ENCODE data around the gene SULT4A1.

The SULT4A1 gene

DNA sequence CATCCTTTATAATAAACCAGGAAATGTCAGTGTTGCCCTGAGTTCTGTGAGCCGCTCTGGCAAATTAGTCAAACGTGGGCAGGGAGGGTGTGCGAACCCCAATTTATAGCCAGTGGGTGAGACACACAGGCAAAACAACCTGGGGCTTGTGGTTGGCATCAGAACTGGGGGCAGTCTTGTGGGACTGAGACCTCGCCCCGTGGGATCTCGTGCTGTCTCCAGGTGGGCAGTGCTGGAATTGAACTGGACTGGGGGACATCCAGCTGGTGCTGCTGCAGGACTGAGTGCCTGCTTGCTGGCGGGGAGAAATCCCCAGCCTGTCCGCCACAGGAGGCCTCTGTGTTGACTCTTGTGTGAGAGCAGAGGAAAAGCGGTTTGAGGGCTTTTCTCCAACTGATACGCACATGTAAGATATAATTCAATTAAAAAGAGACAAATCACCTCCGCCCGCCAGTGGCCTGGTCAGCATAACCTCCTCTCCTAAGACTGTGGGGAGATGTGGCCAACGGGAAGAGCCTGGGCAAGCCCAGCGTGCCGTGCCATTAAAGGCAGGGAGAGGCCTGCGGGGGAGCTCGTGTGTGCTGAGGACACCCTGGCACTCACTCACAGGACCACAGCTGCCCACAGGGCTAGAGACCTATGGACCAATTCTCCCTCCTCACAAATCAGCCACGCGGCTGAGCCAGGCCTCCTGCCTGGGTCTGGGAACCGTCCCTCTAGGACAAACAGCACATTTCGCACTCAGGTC is 18.4 kb downstream of the SULT4A1 start:
- no peak for DNase-seq

- DNase-seq = no peak
These were observed 20.6 kb downstream of the SULT4A1 start for GRCh38 chr22:43841742-43842141.

- DNase-seq = no peak
These were observed 21.5 kb downstream of the SULT4A1 start for GRCh38 chr22:43840851-43841250.

- DNase-seq = no peak
These were observed 21.9 kb downstream of the SULT4A1 start for GRCh38 chr22:43840431-43840830.

DNA sequence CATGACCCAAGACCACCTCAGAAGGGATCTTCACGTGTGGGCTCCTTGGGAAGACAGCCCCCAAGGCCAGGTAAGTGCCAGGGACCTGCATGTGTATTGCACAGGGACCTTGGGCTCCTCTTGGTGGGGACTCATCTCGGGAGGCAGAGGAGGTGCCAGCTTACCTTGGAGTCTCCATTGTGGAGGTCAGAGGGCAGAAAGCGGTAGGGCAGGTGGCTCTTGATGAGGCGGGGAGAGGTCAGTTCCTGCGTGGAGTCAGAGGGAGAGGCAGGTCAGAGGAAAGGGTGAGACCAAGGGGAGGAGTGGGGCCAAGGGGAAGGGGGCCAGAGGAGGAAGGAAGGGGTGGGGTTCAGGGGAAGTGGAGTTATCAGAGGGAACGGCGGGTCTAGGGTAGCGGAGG is 22.5 kb downstream of the SULT4A1 start:
- DNase-seq = no peak

- DNase-seq = no peak
These were observed 23.6 kb downstream of the SULT4A1 start for GRCh38 chr22:43838571-43839307.

- no peak for DNase-seq
These were observed 24.2 kb downstream of the SULT4A1 start for GRCh38 chr22:43838161-43838560.

GRCh38 chr22:43837666-43838065 is 24.6 kb downstream of the SULT4A1 start:
- DNase-seq = no peak

DNA sequence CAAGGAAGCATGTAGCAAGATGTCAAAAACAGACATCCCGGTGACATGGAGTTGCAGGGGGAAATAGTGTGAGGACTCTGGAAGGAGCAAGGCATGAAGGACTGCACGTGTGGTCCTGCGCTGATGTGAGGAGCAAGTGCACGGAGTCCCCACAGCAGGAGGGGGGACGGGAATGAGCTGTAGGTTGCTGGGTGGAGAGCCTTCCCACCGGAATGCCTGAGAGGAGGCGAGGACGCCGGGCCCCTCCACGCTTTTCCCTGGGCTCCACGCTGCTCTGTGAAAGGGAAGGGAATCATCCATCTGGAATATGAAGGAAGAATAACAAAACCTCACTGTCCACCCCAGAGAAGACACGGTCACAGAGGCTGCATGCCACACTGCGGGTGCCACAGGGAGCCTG is 26.6 kb downstream of the SULT4A1 start:
- DNase-seq = no peak

DNA sequence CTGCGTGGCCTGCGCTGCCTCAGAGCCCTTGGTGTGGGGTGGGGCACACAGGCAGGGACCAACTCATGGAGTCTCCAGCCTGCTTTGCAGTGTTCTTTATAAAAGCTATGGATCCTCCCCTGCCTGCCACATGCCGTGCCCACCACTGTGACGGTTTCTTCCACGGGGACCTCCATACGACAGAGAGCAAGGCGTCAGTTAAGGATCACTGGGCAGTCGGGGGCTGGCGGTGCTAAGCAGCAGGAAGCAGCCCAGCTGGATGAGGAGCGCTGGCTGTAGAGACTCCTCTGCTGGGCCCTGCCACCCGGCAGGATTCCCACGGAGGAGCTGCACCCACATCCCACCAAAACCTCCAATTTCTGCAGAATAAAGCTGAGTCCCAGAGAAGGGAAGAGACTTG is 27.1 kb downstream of the SULT4A1 start:
- DNase-seq = no peak

DNA sequence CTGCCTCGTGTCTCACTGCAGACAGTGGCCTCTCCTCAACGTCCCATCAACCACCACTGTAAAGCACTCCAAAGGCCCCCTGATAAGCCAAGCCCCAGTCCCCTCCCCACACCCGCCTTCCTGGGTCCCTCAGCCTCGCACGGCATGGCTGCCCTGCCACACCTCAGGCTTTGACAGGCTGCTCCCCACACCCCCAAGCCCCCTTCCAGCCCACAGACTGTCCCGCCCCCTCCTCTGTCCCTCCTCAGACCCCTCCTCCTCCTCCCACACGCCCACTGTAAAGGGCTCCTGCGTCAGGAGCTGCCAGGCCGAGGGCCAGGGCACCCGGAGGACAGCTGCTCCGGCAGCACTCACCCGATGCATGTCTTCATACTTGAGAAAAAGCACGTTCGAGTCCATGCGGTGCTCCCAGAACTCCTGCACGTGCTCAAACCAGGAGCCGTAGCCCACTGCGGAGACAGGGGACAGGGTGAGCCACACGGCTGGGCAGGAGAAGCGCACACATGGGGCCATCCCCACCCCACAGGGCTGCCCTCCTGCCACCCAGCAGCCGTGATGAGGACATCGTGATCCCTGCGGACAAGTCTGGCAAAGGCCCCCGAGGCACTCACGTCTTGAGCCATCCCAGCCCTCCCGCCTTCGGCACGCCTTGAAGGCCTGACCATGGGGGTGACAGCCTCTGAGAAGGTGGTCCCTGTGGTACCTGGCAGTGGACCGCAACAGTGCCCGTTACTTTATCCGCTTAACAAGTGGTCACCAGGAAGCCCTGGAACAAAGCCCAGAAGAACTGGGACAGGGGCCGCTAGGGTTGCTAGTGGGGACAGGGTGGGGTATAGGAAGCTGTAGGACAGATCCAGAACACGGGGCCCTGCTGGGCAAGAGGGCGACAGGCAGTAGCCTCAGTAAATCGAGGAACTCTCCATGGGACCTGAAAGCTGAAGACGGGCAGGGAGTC is 28.8 kb downstream of the SULT4A1 start:
- no peak for DNase-seq

DNA sequence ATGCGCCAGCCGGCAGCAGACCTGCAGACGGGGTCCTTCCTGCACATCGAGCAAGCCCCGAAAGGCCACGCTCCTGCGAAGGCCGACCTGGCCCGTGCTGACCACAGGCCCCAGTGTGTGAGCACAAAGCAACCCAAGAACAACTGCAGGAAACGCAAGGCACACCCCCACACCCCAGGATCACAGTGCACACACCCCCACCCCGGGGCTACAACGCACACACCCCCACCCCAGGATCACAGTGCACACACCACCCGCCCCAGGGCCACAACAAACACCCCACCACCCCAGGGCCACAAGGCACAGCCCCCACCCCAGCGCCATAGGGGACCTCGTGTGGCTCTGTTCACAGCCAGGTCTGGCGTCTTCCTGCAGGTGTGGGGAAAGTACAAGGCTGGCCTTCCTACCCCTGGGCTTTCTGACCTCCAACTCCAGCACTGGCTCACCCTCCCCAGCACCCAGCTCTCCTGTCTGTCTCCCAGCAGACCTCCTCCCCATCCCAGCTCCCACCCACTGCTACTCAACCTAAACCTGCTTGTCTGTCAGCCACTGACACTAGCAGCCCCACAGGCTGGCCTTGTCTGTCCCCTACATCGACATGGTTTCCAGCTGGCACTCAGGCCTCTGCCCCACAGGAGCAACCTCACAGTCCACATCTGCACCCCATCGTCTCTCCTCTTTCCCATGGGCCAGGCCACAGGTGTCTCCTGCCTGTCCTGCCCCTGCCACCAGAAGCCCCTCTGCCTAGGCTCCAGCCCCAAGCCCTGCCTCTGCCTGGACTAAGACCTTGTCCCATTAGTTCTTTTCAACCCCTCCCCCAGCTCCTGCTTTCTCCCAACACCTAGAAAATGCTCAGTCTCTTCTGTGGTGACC is 29.7 kb downstream of the SULT4A1 start:
- no peak for DNase-seq

DNA sequence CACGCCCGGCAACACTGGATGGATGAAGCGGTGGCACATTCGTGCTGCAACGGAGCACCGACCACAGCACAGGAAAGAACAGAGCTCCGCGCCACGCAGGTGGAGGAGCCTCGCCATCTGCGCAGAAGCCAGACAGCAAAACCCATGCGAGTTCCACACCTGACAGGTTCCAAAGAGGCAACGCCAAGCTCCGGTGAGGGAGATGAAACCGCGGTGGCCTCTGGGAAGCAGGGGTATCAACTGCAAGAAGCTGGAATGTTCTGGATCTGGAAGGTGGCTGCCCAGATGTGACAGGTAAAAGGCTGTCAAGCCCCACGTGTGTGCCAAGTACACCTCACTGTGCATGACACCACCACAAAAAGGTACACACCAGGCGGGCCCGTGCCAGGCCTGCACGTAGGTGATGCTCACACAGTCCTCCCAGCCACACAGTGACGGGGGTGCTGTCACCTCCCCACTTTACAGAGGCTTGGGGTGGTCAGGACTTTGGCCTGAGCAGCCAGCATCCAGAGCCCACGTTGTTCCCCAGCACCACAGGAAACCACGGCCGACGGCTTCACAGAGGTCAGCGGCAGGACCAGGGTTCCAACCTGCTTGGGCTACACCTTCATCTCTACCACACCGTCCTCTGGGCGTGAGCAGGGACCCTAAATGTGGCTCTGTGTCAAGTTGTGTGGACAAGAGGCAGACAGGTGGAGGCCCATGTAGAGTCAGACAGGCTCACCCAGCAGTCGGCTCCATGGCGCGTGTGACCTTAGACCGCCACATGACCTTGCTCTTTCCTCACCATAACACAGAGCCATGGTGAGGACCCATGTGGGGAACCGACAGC is 30.5 kb downstream of the SULT4A1 start:
- no peak for DNase-seq

DNA sequence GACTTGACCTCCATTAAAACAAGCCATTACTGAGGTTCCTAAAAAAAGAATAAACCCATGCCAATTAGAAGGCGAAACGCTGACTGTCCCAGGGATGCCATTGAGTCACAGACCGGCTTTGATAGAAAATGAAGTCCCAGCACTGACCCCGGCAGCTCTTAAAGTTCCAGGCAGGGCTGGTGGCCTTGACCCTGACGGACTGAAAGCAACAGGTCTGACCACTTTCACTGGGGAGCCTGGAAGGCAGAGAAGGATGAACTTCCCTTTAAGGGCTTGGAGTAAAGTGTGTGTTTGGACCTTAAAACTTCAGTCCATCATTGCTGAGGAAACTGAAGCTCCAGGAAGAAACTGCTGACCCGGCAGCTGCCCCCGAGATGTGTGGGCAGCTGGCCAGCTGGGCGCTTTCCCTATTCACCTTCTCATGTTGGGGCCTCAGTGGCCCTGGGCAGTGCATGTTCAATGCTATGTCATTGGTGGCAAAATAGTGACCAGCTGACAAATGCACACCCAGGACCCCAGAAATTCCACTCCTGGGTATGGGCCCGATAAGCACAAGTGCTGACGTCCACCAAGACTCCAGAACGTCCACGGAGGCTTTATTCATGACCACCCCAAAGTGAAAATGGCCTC is 31.3 kb downstream of the SULT4A1 start:
- no peak for DNase-seq

GRCh38 chr22:43829904-43830851 is 32.1 kb downstream of the SULT4A1 start:
- DNase-seq = no peak

DNA sequence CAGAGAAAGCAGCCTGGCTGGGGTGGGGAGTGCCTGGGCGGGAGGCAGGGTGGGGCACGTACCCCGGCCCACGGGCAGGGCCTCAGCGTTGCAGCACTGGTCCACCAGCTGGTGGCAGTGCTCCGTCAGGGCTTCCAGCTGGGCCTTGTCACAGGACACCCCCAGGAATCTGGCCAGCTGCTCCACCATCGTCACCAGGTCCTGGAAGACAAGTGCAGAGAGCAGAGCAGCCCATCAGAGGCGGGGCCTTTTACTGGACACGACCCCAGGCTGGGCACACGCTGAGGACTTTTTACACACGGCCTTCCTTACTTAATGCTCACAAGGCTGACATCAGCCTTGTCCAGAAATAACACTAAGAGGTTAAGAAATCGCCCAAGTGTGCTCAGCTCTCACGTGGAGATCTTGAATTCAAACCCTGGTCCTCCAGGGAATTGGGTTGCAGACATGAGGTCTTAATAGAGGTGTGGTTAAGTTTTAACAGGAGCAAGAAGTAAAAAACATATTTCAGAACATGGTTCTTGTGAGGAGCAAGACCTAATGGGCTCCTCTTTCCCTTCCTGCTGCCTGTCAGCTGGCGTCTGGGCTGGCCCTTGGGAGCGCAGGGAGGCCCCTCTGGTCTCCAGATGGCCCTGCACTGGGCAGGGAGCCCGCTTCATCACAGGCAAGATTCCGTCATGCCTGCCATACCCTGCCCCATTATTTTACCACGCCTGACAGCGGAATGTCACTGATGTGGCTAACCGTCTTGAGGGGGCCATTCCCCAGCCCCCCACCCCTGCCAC is 33.1 kb downstream of the SULT4A1 start:
- DNase-seq = no peak

DNA sequence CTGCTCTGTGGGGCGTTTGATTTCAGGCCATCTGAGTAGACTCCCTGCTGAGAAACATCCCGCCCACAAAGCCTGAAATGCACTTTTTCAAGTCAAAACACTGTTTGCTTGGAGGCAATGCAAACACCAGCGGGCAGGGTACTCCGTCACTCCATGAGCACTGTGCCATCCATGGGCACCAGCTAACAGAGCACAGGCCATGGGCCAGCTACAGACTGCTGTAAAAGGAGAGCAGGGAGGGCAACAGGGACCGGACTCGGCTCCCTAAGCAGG is 33.7 kb downstream of the SULT4A1 start:
- DNase-seq = no peak

DNA sequence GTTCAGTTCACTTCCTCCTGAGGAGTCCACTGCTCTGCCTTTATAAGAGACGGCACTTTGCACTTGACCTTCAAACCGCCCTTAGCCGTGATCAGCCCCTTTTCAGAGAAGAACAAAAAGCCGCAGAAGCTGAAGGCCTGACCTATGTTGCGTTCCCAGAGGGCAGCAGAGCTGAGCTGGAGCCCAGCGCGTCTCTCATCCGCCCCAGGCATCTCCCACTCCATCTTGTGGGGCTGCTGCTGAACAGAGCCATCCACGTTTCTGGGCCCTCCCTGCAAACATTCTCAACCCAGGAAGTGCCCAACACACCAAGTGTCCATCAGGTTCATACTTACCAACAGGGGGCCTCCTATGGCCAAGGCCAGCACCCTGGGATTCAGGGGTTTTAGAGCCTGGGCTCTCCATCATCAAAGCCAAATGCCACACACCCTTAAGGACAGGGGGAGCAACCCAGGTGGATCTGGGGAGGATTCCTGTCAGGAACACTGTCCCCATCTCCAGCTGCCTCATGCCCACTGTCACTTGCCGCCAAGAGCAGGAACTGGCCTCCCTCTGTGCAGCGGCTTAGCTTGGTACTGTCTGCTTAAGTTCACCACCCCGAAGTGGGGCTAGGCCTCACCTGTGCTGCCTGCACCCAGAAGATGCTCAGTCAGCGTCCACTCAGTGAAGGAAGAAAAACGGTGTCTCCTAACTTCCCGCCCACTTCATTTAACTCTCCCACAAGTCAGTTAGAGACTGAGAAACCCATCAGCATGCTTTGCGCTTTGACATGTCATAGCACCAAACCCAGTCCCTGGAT is 34.2 kb downstream of the SULT4A1 start:
- no peak for DNase-seq

All from islet precursor cell (in vitro differentiated cells).